ENCODE measurements around the gene KCNK2.

DNA sequence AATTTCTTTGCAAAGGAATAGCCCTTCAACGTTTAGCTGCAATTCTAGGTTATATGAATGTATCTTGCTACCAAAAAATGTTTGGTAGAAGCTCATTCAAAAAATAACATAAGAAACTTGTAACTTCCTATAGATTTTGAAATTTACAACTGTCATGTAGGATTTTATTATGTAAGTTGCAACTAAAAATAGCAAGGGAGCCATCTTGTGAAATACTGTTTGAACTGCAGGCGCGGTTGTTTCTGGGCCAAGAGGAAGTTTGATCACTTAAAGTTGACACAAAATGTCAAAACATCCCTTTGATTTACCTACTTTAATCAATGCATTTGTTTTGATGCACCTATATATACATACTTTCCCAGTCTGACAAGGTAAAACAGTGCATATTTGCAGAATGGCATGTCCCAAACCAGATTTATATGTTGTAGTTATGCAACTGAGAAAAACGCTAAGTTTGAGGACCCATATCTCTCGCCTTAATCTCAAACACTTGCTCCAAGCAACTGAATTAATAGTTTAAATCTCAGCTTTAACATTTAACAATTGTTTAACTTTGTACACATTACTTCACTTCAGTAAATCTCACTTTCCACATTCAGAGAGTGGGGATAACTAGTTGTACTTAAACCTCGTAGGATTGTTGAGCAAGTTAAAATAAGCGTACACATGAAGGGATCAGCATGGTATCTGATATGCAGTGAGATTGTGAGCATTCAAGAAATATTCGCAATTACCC, 63.9 kb downstream of the KCNK2 start:
- TF ChIP-seq, protein P1, sequence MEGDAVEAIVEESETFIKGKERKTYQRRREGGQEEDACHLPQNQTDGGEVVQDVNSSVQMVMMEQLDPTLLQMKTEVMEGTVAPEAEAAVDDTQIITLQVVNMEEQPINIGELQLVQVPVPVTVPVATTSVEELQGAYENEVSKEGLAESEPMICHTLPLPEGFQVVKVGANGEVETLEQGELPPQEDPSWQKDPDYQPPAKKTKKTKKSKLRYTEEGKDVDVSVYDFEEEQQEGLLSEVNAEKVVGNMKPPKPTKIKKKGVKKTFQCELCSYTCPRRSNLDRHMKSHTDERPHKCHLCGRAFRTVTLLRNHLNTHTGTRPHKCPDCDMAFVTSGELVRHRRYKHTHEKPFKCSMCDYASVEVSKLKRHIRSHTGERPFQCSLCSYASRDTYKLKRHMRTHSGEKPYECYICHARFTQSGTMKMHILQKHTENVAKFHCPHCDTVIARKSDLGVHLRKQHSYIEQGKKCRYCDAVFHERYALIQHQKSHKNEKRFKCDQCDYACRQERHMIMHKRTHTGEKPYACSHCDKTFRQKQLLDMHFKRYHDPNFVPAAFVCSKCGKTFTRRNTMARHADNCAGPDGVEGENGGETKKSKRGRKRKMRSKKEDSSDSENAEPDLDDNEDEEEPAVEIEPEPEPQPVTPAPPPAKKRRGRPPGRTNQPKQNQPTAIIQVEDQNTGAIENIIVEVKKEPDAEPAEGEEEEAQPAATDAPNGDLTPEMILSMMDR (conservative IDR thresholded peaks at IDR 0.05; ENCODE audit: low read length): no peak
- TF ChIP-seq EZH2phosphoT487 (IDR thresholded peaks at IDR 0.05; ENCODE audit: borderline replicate concordance, low read depth, low read length): no peak

Data from OCI-LY7 (cell line).